ENCODE results near the gene GJC1.

GJC1 gene

GRCh38 chr17:44807093-44807816, 22.8 kb downstream of the GJC1 start:
- in situ Hi-C loops (cut with MboI; ENCODE audit: low sequenced_read_pairs): no loop called here
- peaks cover 29% of the 10 kb centered on the region for H3K36me3 ChIP-seq (replicated peaks)
- no peaks in the 10 kb centered on the region; the same call in none of the 2 replicates for H3K4me1 ChIP-seq
- no peaks in the 10 kb centered on the region for H3K27me3 ChIP-seq (ENCODE audit: low read depth)
- H3K4me3 ChIP-seq: no peak overlapping the region
- DNase-seq (ENCODE audit: low spot score in 2 of 2): no peak
- H3K9me3 ChIP-seq: no peaks in the 10 kb centered on the region; the same call in 1 of the 2 replicates

- no peaks in the 10 kb centered on the region for H3K27me3 ChIP-seq (ENCODE audit: low read depth)
- in situ Hi-C loops (cut with MboI; ENCODE audit: low sequenced_read_pairs): no loop called here
- DNase-seq (ENCODE audit: low spot score in 2 of 2): no peak
- H3K4me3 ChIP-seq: no peak overlapping the region
- H3K36me3 ChIP-seq (replicated peaks): peaks cover 38% of the 10 kb centered on the region
- H3K4me1 ChIP-seq: no peaks in the 10 kb centered on the region; the same call in none of the 2 replicates
- H3K9me3 ChIP-seq: no peaks in the 10 kb centered on the region; the same call in 1 of the 2 replicates
These were observed 25.6 kb downstream of the GJC1 start for GRCh38 chr17:44804302-44805089.

GRCh38 chr17:44801880-44802279, 28.2 kb downstream of the GJC1 start:
- in situ Hi-C loops (cut with MboI; ENCODE audit: low sequenced_read_pairs): no loop called here
- DNase-seq (ENCODE audit: low spot score in 2 of 2): no peak
- peaks cover 35% of the 10 kb centered on the region for H3K36me3 ChIP-seq (replicated peaks)
- H3K4me3 ChIP-seq: no peak overlapping the region
- H3K9me3 ChIP-seq: no peaks in the 10 kb centered on the region
- no peaks in the 10 kb centered on the region for H3K27me3 ChIP-seq (ENCODE audit: low read depth)
- no peaks in the 10 kb centered on the region; the same call in none of the 2 replicates for H3K4me1 ChIP-seq

GRCh38 chr17:44798356-44798755, 31.7 kb downstream of the GJC1 start:
- no peaks in the 10 kb centered on the region for H3K9me3 ChIP-seq
- in situ Hi-C loops (cut with MboI; ENCODE audit: low sequenced_read_pairs): no loop called here
- H3K4me3 ChIP-seq: no peak overlapping the region
- H3K36me3 ChIP-seq (replicated peaks): peaks cover 8% of the 10 kb centered on the region
- DNase-seq (ENCODE audit: low spot score in 2 of 2): no peak
- no peaks in the 10 kb centered on the region; the same call in 1 of the 2 replicates for H3K4me1 ChIP-seq
- no peaks in the 10 kb centered on the region for H3K27me3 ChIP-seq (ENCODE audit: low read depth)

GRCh38 chr17:44797802-44798201, 32.3 kb downstream of the GJC1 start:
- Histone ChIP-seq H3K4me3 (no peak overlapping the region), H3K36me3 (replicated peaks) (peaks cover 8% of the 10 kb centered on the region), H3K9me3 (no peaks in the 10 kb centered on the region), H3K4me1 (no peaks in the 10 kb centered on the region), H3K27me3 (ENCODE audit: low read depth) (no peaks in the 10 kb centered on the region)
- no peak for DNase-seq (ENCODE audit: low spot score in 2 of 2)
- in situ Hi-C loops (cut with MboI; ENCODE audit: low sequenced_read_pairs): no loop called here

- DNase-seq (ENCODE audit: low spot score in 2 of 2): no peak
- no peaks in the 10 kb centered on the region for H3K4me1 ChIP-seq
These were observed 33.4 kb downstream of the GJC1 start for GRCh38 chr17:44796731-44797130.

GRCh38 chr17:44795928-44796327, 34.2 kb downstream of the GJC1 start:
- no peak for DNase-seq (ENCODE audit: low spot score in 2 of 2)
- Histone ChIP-seq H3K4me1 (no peaks in the 10 kb centered on the region), H3K4me3 (no peak overlapping the region), H3K36me3 (replicated peaks) (peaks cover 4% of the 10 kb centered on the region; the same call in 1 of the 2 replicates), H3K9me3 (no peaks in the 10 kb centered on the region), H3K27me3 (ENCODE audit: low read depth) (no peaks in the 10 kb centered on the region)
- in situ Hi-C loops (cut with MboI; ENCODE audit: low sequenced_read_pairs): no loop called here

More at GRCh38 chr17:44796731-44797130, 33.4 kb downstream of the GJC1 start:
- Histone ChIP-seq H3K27me3 (ENCODE audit: low read depth) (no peaks in the 10 kb centered on the region), H3K36me3 (replicated peaks) (peaks cover 4% of the 10 kb centered on the region), H3K4me3 (no peak overlapping the region), H3K9me3 (no peaks in the 10 kb centered on the region)
- in situ Hi-C loops (cut with MboI; ENCODE audit: low sequenced_read_pairs): no loop called here

- in situ Hi-C loops (cut with MboI; ENCODE audit: low sequenced_read_pairs): no loop called here
- H3K4me3 ChIP-seq: no peak overlapping the region
- peaks cover 3% of the 10 kb centered on the region; the same call in 1 of the 2 replicates for H3K36me3 ChIP-seq (replicated peaks)
- no peaks in the 10 kb centered on the region for H3K4me1 ChIP-seq
- H3K9me3 ChIP-seq: no peaks in the 10 kb centered on the region
- no peak for DNase-seq (ENCODE audit: low spot score in 2 of 2)
- no peaks in the 10 kb centered on the region for H3K27me3 ChIP-seq (ENCODE audit: low read depth)
These were observed 34.7 kb downstream of the GJC1 start for GRCh38 chr17:44795421-44795820.

- no peak overlapping the region for H3K4me3 ChIP-seq
- H3K4me1 ChIP-seq: no peaks in the 10 kb centered on the region
- in situ Hi-C loops (cut with MboI; ENCODE audit: low sequenced_read_pairs): no loop called here
- no peaks in the 10 kb centered on the region for H3K9me3 ChIP-seq
- no peaks in the 10 kb centered on the region for H3K27me3 ChIP-seq (ENCODE audit: low read depth)
- no peak for DNase-seq (ENCODE audit: low spot score in 2 of 2)
- H3K36me3 ChIP-seq (replicated peaks): no peaks in the 10 kb centered on the region
These were observed 35.2 kb downstream of the GJC1 start for GRCh38 chr17:44794851-44795413.

- in situ Hi-C loops (cut with MboI; ENCODE audit: low sequenced_read_pairs): no loop called here
- Histone ChIP-seq H3K27me3 (ENCODE audit: low read depth) (no peaks in the 10 kb centered on the region), H3K36me3 (replicated peaks) (no peaks in the 10 kb centered on the region), H3K4me3 (no peak overlapping the region), H3K9me3 (no peaks in the 10 kb centered on the region), H3K4me1 (no peaks in the 10 kb centered on the region)
- DNase-seq (ENCODE audit: low spot score in 2 of 2): no peak
These were observed 35.9 kb downstream of the GJC1 start for GRCh38 chr17:44793885-44794842.

GRCh38 chr17:44792276-44792675, 37.8 kb downstream of the GJC1 start:
- H3K4me3 ChIP-seq: no peak overlapping the region
- in situ Hi-C loops (cut with MboI; ENCODE audit: low sequenced_read_pairs): no loop called here
- no peaks in the 10 kb centered on the region for H3K9me3 ChIP-seq
- no peaks in the 10 kb centered on the region for H3K36me3 ChIP-seq (replicated peaks)
- no peaks in the 10 kb centered on the region for H3K27me3 ChIP-seq (ENCODE audit: low read depth)
- no peaks in the 10 kb centered on the region for H3K4me1 ChIP-seq
- no peak for DNase-seq (ENCODE audit: low spot score in 2 of 2)

- Histone ChIP-seq H3K4me3 (no peak overlapping the region), H3K36me3 (replicated peaks) (no peaks in the 10 kb centered on the region), H3K27me3 (ENCODE audit: low read depth) (no peaks in the 10 kb centered on the region), H3K9me3 (no peaks in the 10 kb centered on the region), H3K4me1 (no peaks in the 10 kb centered on the region)
- DNase-seq (ENCODE audit: low spot score in 2 of 2): no peak
- in situ Hi-C loops (cut with MboI; ENCODE audit: low sequenced_read_pairs): no loop called here
These were observed 41.9 kb downstream of the GJC1 start for GRCh38 chr17:44788139-44788538.

- in situ Hi-C loops (cut with MboI; ENCODE audit: low sequenced_read_pairs): no loop called here
- Histone ChIP-seq H3K27me3 (ENCODE audit: low read depth) (no peaks in the 10 kb centered on the region), H3K4me1 (no peaks in the 10 kb centered on the region), H3K36me3 (replicated peaks) (no peaks in the 10 kb centered on the region), H3K9me3 (no peaks in the 10 kb centered on the region), H3K4me3 (no peak overlapping the region)
- no peak for DNase-seq (ENCODE audit: low spot score in 2 of 2)
These were observed 42.7 kb downstream of the GJC1 start for GRCh38 chr17:44787271-44787940.
